Liver (tissue), 3 donors: ENCODE measurements around the gene DUSP8.

Experiments
- ATF3 ChIP-seq: IDR thresholded peaks from 2 replicates; pipeline ENCODE4 v1.6.1; 2016; ENCODE audit warnings: antibody characterized with exemption
- CTCF ChIP-seq: fragments of 150-350 bp; IDR thresholded peaks from 2 replicates; pipeline ENCODE4 v1.5.1; 2017; ENCODE audit warnings: improper control_type of control experiment, low read depth, low read length; ENCODE audit not compliant: missing input control
- FOXA1 ChIP-seq: IDR thresholded peaks from 2 replicates; pipeline ENCODE4 v1.6.1; 2016; ENCODE audit warnings: antibody characterized with exemption
- FOXA2 ChIP-seq: IDR thresholded peaks from 2 replicates; pipeline ENCODE4 v1.6.1; 2016; ENCODE audit warnings: antibody characterized with exemption
- GABPA ChIP-seq, 2 donors: IDR thresholded peaks in 1 of 2; conservative IDR thresholded peaks in 1 of 2; 2 replicates each; pipeline ENCODE4 v1.6.1; 2016; ENCODE audit warnings: antibody characterized with exemption in 2 of 2, mild to moderate bottlenecking in 1 of 2, moderate library complexity in 1 of 2
- JUND ChIP-seq, 2 donors: IDR thresholded peaks; 2 replicates each; pipeline ENCODE4 v1.6.1; 2016; ENCODE audit warnings: antibody characterized with exemption in 2 of 2
- MAX ChIP-seq: IDR thresholded peaks from 2 replicates; pipeline ENCODE4 v1.6.1; 2016; ENCODE audit warnings: antibody characterized with exemption
- RAD21 ChIP-seq, 2 donors: IDR thresholded peaks; 2 replicates each; pipeline ENCODE4 v1.6.1; 2016; ENCODE audit warnings: antibody characterized with exemption in 2 of 2, mild to moderate bottlenecking in 2 of 2
- REST ChIP-seq: IDR thresholded peaks from 2 replicates; pipeline ENCODE4 v1.6.1; 2016; ENCODE audit warnings: antibody characterized with exemption, mild to moderate bottlenecking
- RXRA ChIP-seq, 2 donors: IDR thresholded peaks; 2 replicates each; pipeline ENCODE4 v1.6.1; 2017 to 2018; ENCODE audit warnings: antibody characterized with exemption in 2 of 2, mild to moderate bottlenecking in 1 of 2
- SP1 ChIP-seq: IDR thresholded peaks from 2 replicates; pipeline ENCODE4 v1.6.1; 2018; ENCODE audit warnings: antibody characterized with exemption, mild to moderate bottlenecking
- TAF1 ChIP-seq: conservative IDR thresholded peaks from 2 replicates; pipeline ENCODE4 v1.6.1; 2016; ENCODE audit warnings: antibody characterized with exemption, mild to moderate bottlenecking
- YY1 ChIP-seq: IDR thresholded peaks from 2 replicates; pipeline ENCODE4 v1.6.1; 2016; ENCODE audit warnings: antibody characterized with exemption, mild to moderate bottlenecking
- ZBTB33 ChIP-seq: IDR thresholded peaks from 2 replicates; pipeline ENCODE4 v1.6.1; 2016; ENCODE audit warnings: antibody characterized with exemption
- donor health status: healthy.
- donor health status: healthy.

GRCh38 chr11:1597331-1597993, 25.4 kb upstream of the DUSP8 start:
- TF ChIP-seq CTCF (no peak), ATF3 (no peak), REST (no peak), JUND (IDR thresholded peaks at IDR 0.05) (no peak), TAF1 (no peak), MAX (no peak), GABPA (IDR thresholded peaks at IDR 0.05 in 1 of 2, conservative IDR thresholded peaks at IDR 0.05 in 1 of 2) (no peak), ZBTB33 (no peak), RXRA (IDR thresholded peaks at IDR 0.05) (no peak), YY1 (no peak), SP1 (no peak), FOXA1 (no peak), RAD21 (IDR thresholded peaks at IDR 0.05) (no peak), FOXA2 (no peak)
